BJ (cell line): ENCODE results near the gene NFE2L2. TPM values are rescaled to one million over a fixed set of nuclear protein-coding genes. Genes with fewer than 3 reads are reported as not detected.
A peak's percentile ranks its signal among the peaks of the same experiment; 100 is the strongest.

Experiments
- CTCF ChIA-PET: fragments of 350-600 bp; formaldehyde crosslinking; extraction: SDS; loops from one replicate; lab custom pipeline; 2021; ENCODE audit warnings: antibody characterized with exemption, inconsistent platforms; lab: Yijun Ruan, JAX
- POLR2A ChIA-PET: fragments of 300-600 bp; sonication (Branson Sonifier 250); formaldehyde crosslinking; extraction: SDS; loops from one replicate; lab custom pipeline; 2021; ENCODE audit warnings: antibody characterized with exemption; lab: Charles Lee
- DNase-seq: peaks from one replicate; pipeline ENCODE4 v3.0.0-alpha.2; 2011; ENCODE audit warnings: low read depth
- H3K27me3 ChIP-seq: 2 replicates; pipeline ENCODE4 v1.6.0; 2011; ENCODE audit warnings: low read length; ENCODE audit not compliant: control insufficient read depth, insufficient read depth
- H3K36me3 ChIP-seq: 2 replicates; pipeline ENCODE4 v1.5.1; 2011; ENCODE audit warnings: low read length; ENCODE audit not compliant: control insufficient read depth, insufficient read depth
- H3K4me3 ChIP-seq: 2 replicates; pipeline ENCODE4 v1.5.1; 2011; ENCODE audit warnings: low read depth, mild to moderate bottlenecking, control low read depth, low read length
- CTCF ChIP-seq: IDR thresholded peaks from 2 replicates; pipeline ENCODE4 v1.5.1; 2011; ENCODE audit warnings: low read depth, mild to moderate bottlenecking, control low read depth, inconsistent platforms, low read length, moderate library complexity; ENCODE audit not compliant: insufficient read depth
- polyA plus RNA-seq: library from polyadenylated mRNA; depleted of rRNA; stranded (reverse); fragments of >200 nt; gene quantifications from 2 replicates; pipeline ENCODE4 v1.2.3, GENCODE V29; 2011

NFE2L2 gene
- polyA plus RNA-seq, 1 experiment: 109 TPM

GRCh38 chr2:177306550-177306949 lies 42.0 kb upstream of the NFE2L2 start:
- Histone ChIP-seq H3K4me3 (no peak overlapping the region), H3K27me3 (no peaks in the 10 kb centered on the region), H3K36me3 (no peaks in the 10 kb centered on the region)
- no peak for DNase-seq
- TF ChIP-seq CTCF: no peak
- ChIA-PET POLR2A (no interaction called here), CTCF (interaction anchor here (1.6 to 2.2 kb wide), 2 partner anchors 10 to 42 kb away, joined by 5 to 6 read pairs; partner anchors contain the start of gene NFE2L2)

- no peak for DNase-seq
- ChIA-PET CTCF (interaction anchor here (1.1 kb wide), 1 partner anchor 34 kb away, joined by 3 read pairs; no protein-coding TSS in a partner anchor), POLR2A (no interaction called here)
- no peaks in the 10 kb centered on the region for H3K27me3 ChIP-seq
- no peak overlapping the region for H3K4me3 ChIP-seq
- TF ChIP-seq CTCF: no peak
- H3K36me3 ChIP-seq: no peaks in the 10 kb centered on the region
These were observed 39.4 kb upstream of the NFE2L2 start for GRCh38 chr2:177303939-177304338.

- ChIA-PET CTCF (no interaction called here), POLR2A (no interaction called here)
- no peaks in the 10 kb centered on the region for H3K27me3 ChIP-seq
- no peak overlapping the region for H3K4me3 ChIP-seq
- H3K36me3 ChIP-seq: no peaks in the 10 kb centered on the region
- DNase-seq: no peak
- no peak for TF ChIP-seq CTCF
These were observed 38.0 kb upstream of the NFE2L2 start for GRCh38 chr2:177302552-177302951.

GRCh38 chr2:177298191-177298590 lies 33.7 kb upstream of the NFE2L2 start:
- Histone ChIP-seq H3K36me3 (no peaks in the 10 kb centered on the region), H3K4me3 (no peak overlapping the region), H3K27me3 (no peaks in the 10 kb centered on the region)
- POLR2A ChIA-PET: no interaction called here
- TF ChIP-seq CTCF: no peak
- CTCF ChIA-PET: no interaction called here
- peak; percentile 49 for DNase-seq

GRCh38 chr2:177296040-177296439 lies 31.5 kb upstream of the NFE2L2 start:
- ChIA-PET CTCF (interaction anchor here (0.9 to 3.4 kb wide), 9 partner anchors 10 to 131 kb away, joined by 4 to 14 read pairs (median 5); partner anchors contain the start of gene NFE2L2), POLR2A (no interaction called here)
- Histone ChIP-seq H3K4me3 (no peak overlapping the region), H3K27me3 (no peaks in the 10 kb centered on the region), H3K36me3 (no peaks in the 10 kb centered on the region)
- TF ChIP-seq CTCF: no peak
- no peak for DNase-seq
